Hepatocyte (in vitro differentiated cells): ENCODE measurements around the gene RALGAPB. TPM values are rescaled to one million over a fixed set of nuclear protein-coding genes. Genes with fewer than 3 reads are reported as not detected.
"Not testable (repeated sequence)": the region's sequence is repeated elsewhere in the genome, so short reads cannot be mapped to it uniquely, and the experiment has no call there.

ENCODE experiments used
- DNase-seq: peaks from one replicate; pipeline ENCODE4 v3.0.0-alpha.2; 2016; ENCODE audit warnings: low spot score
- H2AFZ ChIP-seq: fragments of 200-600 bp; sonication (generic); 2 replicates; pipeline ENCODE4 v1.6.0; 2016; ENCODE audit warnings: antibody characterized with exemption, mild to moderate bottlenecking
- H3K27ac ChIP-seq: fragments of 200-600 bp; sonication (generic); 2 replicates; pipeline ENCODE4 v1.5.1; 2016; ENCODE audit warnings: mild to moderate bottlenecking
- H3K27me3 ChIP-seq: fragments of 200-600 bp; sonication (generic); 2 replicates; pipeline ENCODE4 v1.6.1; 2016
- H3K36me3 ChIP-seq: fragments of 200-600 bp; sonication (generic); replicated peaks from 2 replicates; pipeline ENCODE4 v1.5.1; 2016; ENCODE audit warnings: low read depth; ENCODE audit not compliant: insufficient read depth
- H3K4me1 ChIP-seq: fragments of 200-600 bp; sonication (generic); 2 replicates; pipeline ENCODE4 v1.5.1; 2016; ENCODE audit warnings: mild to moderate bottlenecking, moderate library complexity; ENCODE audit not compliant: insufficient read depth
- H3K4me2 ChIP-seq: fragments of 200-600 bp; sonication (generic); 2 replicates; pipeline ENCODE4 v1.6.0; 2016
- H3K4me3 ChIP-seq: fragments of 200-600 bp; sonication (generic); 2 replicates; pipeline ENCODE4 v1.5.1; 2016; ENCODE audit warnings: mild to moderate bottlenecking
- H3K79me2 ChIP-seq: fragments of 200-600 bp; sonication (generic); 2 replicates; pipeline ENCODE4 v1.6.0; 2017; ENCODE audit warnings: mild to moderate bottlenecking
- H3K9me2 ChIP-seq: fragments of 200-600 bp; sonication (generic); replicated peaks from 2 replicates; pipeline ENCODE4 v1.6.0; 2017; ENCODE audit warnings: mild to moderate bottlenecking; ENCODE audit not compliant: insufficient read depth
- H3K9me3 ChIP-seq: fragments of 200-600 bp; sonication (generic); 2 replicates; pipeline ENCODE4 v1.5.1; 2016; ENCODE audit warnings: low read depth, mild to moderate bottlenecking
- H4K20me1 ChIP-seq: fragments of 200-600 bp; sonication (generic); 2 replicates; pipeline ENCODE4 v1.6.0; 2016; ENCODE audit warnings: mild to moderate bottlenecking; ENCODE audit not compliant: insufficient read depth, poor library complexity, severe bottlenecking
- EZH2 ChIP-seq: fragments of 200-600 bp; sonication (generic); IDR thresholded peaks from 2 replicates; pipeline ENCODE4 v1.6.1; 2016; ENCODE audit warnings: antibody characterized with exemption, mild to moderate bottlenecking, borderline replicate concordance
- EZH2phosphoT487 ChIP-seq: fragments of 200-600 bp; sonication (generic); IDR thresholded peaks from one replicate; pipeline ENCODE4 v1.6.1; 2018; ENCODE audit warnings: antibody characterized with exemption, mild to moderate bottlenecking, low read depth, moderate library complexity; ENCODE audit not compliant: unreplicated experiment, severe bottlenecking
- WGBS: methylation state at CpG from one replicate; pipeline ENCODE4 v1.1.6; 2016; ENCODE audit warnings: low lambda C conversion rate; ENCODE audit errors: missing lambda C conversion rate; 5-methylcytosine and 5-hydroxymethylcytosine counted together
- polyA plus RNA-seq: library from polyadenylated mRNA; unstranded; fragments of >200 nt; fragmentation: Nextera tagmentation; extraction: Ambion mirVana; gene quantifications from 2 replicates; pipeline ENCODE4 v1.2.1, GENCODE V29; 2016
- total RNA-seq: library from RNA; depleted of rRNA; stranded (reverse); fragments of >200 nt; gene quantifications from 2 replicates; pipeline ENCODE4 v1.2.3, GENCODE V29; 2014
- TF ChIP-seq, protein P1 (sequence below): fragments of 200-600 bp; sonication (generic); IDR thresholded peaks from 2 replicates; pipeline ENCODE4 v1.5.1; 2016; ENCODE audit warnings: antibody characterized with exemption, mild to moderate bottlenecking; ENCODE audit not compliant: poor library complexity

Gene RALGAPB
- total and polyA plus RNA-seq, 2 experiments from 2014 or later = 7.7 to 31.8 TPM

- Histone ChIP-seq H3K27ac (no peak overlapping the region), H3K79me2 (no peaks in the 10 kb centered on the region), H3K27me3 (no peaks in the 10 kb centered on the region), H3K9me2 (no peaks in the 10 kb centered on the region), H3K4me2 (no peak overlapping the region), H3K4me1 (no peaks in the 10 kb centered on the region), H4K20me1 (no peaks in the 10 kb centered on the region), H3K9me3 (no peaks in the 10 kb centered on the region), H3K4me3 (no peak overlapping the region), H3K36me3 (no peaks in the 10 kb centered on the region), H2AFZ (no peak overlapping the region)
- no peak for DNase-seq
- TF ChIP-seq EZH2phosphoT487 (no peak), EZH2 (no peak)
- TF ChIP-seq, protein P1, sequence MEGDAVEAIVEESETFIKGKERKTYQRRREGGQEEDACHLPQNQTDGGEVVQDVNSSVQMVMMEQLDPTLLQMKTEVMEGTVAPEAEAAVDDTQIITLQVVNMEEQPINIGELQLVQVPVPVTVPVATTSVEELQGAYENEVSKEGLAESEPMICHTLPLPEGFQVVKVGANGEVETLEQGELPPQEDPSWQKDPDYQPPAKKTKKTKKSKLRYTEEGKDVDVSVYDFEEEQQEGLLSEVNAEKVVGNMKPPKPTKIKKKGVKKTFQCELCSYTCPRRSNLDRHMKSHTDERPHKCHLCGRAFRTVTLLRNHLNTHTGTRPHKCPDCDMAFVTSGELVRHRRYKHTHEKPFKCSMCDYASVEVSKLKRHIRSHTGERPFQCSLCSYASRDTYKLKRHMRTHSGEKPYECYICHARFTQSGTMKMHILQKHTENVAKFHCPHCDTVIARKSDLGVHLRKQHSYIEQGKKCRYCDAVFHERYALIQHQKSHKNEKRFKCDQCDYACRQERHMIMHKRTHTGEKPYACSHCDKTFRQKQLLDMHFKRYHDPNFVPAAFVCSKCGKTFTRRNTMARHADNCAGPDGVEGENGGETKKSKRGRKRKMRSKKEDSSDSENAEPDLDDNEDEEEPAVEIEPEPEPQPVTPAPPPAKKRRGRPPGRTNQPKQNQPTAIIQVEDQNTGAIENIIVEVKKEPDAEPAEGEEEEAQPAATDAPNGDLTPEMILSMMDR = no peak
- WGBS = 92% methylated on average over 13 of the region's 13 CpGs
Measured at GRCh38 chr20:38454556-38455473, 17.8 kb upstream of the RALGAPB start.

- H3K36me3 ChIP-seq = no peaks in the 10 kb centered on the region
- no peaks in the 10 kb centered on the region for H3K9me2 ChIP-seq
- 96% methylated on average over 5 of the region's 5 CpGs for WGBS
- no peak for TF ChIP-seq EZH2phosphoT487
- no peak for TF ChIP-seq EZH2
- TF ChIP-seq, protein P1 = no peak
- H3K9me3 ChIP-seq = no peaks in the 10 kb centered on the region
- no peaks in the 10 kb centered on the region for H3K79me2 ChIP-seq
- H3K27me3 ChIP-seq = no peaks in the 10 kb centered on the region
- H3K4me2 ChIP-seq = no peak overlapping the region
- H3K27ac ChIP-seq = no peak overlapping the region
- no peak overlapping the region for H3K4me3 ChIP-seq
- H3K4me1 ChIP-seq = no peaks in the 10 kb centered on the region
- no peaks in the 10 kb centered on the region for H4K20me1 ChIP-seq
- no peak for DNase-seq
- no peak overlapping the region for H2AFZ ChIP-seq
Measured at GRCh38 chr20:38458314-38458713, 14.3 kb upstream of the RALGAPB start.

DNA sequence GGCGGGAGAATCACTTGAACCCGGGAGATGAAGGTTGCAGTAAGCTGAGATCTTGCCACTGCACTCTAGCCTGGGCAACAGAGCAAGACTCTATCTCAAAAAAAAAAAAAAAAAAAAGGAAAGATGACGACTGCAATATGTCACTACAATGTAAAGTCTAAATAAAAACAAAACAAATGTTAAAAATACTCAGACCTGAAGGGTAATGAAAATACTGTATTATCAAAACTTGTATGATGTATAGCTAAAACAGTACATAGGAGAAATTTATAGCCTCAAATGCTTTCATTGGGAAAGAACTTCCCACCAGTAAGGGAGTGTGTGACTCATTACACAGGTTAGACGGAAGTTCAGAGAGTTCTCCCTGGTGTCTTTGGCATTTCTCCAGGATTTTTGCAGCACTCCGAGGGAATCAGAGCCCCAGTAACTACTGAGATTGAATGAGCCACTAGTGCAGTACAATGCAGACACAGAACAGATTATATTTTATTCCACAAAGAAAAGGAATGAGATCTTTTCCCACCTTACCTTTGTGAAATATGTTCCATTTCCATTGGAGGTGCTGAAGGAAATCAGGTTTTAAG lies 12.5 kb upstream of the RALGAPB start:
- Histone ChIP-seq H3K36me3 (no peaks in the 10 kb centered on the region), H4K20me1 (no peaks in the 10 kb centered on the region), H3K27ac (peak overlapping the region; percentile 49), H2AFZ (no peak overlapping the region), H3K9me2 (no peaks in the 10 kb centered on the region), H3K27me3 (no peaks in the 10 kb centered on the region), H3K79me2 (no peaks in the 10 kb centered on the region), H3K4me2 (peak overlapping the region; percentile 40), H3K4me1 (no peaks in the 10 kb centered on the region), H3K4me3 (no peak overlapping the region), H3K9me3 (no peaks in the 10 kb centered on the region)
- WGBS = 58% methylated on average over 5 of the region's 5 CpGs
- DNase-seq = peak; percentile 86
- no peak for TF ChIP-seq EZH2phosphoT487
- TF ChIP-seq, protein P1 = no peak
- no peak for TF ChIP-seq EZH2

- not testable (repeated sequence) for H3K27me3 ChIP-seq, H2AFZ ChIP-seq, H3K79me2 ChIP-seq, H3K9me2 ChIP-seq, H3K36me3 ChIP-seq, H3K4me3 ChIP-seq, H3K4me1 ChIP-seq, DNase-seq, H3K9me3 ChIP-seq, H4K20me1 ChIP-seq
- peak overlapping the region; percentile 49 for H3K27ac ChIP-seq
- WGBS = 29% methylated on average over 1 of the region's 2 CpGs
- peak overlapping the region; percentile 40 for H3K4me2 ChIP-seq
Measured at GRCh38 chr20:38460631-38461030, 12.0 kb upstream of the RALGAPB start.

- H3K9me2 ChIP-seq, H2AFZ ChIP-seq, H3K4me3 ChIP-seq, H3K79me2 ChIP-seq, H3K4me1 ChIP-seq, DNase-seq, H3K36me3 ChIP-seq, H3K4me2 ChIP-seq, H3K27me3 ChIP-seq, H3K27ac ChIP-seq, H3K9me3 ChIP-seq, H4K20me1 ChIP-seq: not testable (repeated sequence)
- WGBS = no CpG with 5 or more reads among the region's 33 CpGs
Measured at GRCh38 chr20:38461167-38461566, 11.5 kb upstream of the RALGAPB start.

DNA sequence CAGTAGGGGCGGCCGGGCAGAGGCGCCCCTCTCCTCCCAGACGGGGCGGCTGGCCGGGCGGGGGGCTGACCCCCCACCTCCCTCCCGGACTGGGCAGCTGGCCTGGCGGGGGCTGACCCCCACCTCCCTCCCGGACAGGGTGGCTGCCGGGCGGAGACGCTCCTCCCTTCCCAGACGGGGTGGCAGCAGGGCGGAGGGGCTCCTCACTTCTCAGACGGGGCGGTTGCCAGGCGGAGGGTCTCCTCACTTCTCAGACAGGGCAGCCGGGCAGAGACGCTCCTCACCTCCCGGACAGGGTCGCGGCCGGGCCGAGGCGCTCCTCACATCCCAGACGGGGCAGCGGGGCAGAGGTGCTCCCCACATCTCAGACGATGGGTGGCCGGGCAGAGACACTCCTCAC lies 11.1 kb upstream of the RALGAPB start:
- not testable (repeated sequence) for H3K79me2 ChIP-seq, H3K4me1 ChIP-seq

More for the DNA sequence above, 11.1 kb upstream of the RALGAPB start:
- not testable (repeated sequence) for H3K9me3 ChIP-seq, H3K4me2 ChIP-seq, H4K20me1 ChIP-seq, DNase-seq, H2AFZ ChIP-seq, H3K9me2 ChIP-seq, H3K27ac ChIP-seq, H3K36me3 ChIP-seq, H3K27me3 ChIP-seq, H3K4me3 ChIP-seq
- WGBS = 95% methylated on average over 11 of the region's 30 CpGs
